ENCODE data around the gene MAU2.
"Not testable (repeated sequence)": the region's sequence is repeated elsewhere in the genome, so short reads cannot be mapped to it uniquely, and the experiment has no call there.

Gene MAU2

DNA sequence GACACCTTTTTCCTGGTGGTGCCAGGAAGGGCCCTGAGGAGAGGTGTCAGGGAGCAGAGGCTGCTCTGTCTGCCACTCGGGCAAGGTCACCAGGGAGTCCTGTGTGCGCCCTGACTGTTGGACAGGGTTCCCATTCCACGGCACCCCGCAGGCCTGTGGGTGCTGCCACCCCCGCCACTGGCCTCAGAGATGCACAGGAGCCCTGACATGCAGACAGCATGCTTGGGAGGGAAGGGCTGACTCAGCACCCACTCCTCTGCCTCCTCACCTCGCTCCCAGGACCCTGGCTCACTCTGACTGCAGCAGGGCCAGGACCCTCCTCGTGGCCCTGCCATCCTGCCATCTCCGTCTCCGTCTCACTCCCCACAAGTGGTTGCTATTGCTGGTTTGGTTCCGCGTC lies 25.3 kb downstream of the MAU2 start:
- DNase-seq (ENCODE audit: low read depth in 2 of 2) = no peak

DNA sequence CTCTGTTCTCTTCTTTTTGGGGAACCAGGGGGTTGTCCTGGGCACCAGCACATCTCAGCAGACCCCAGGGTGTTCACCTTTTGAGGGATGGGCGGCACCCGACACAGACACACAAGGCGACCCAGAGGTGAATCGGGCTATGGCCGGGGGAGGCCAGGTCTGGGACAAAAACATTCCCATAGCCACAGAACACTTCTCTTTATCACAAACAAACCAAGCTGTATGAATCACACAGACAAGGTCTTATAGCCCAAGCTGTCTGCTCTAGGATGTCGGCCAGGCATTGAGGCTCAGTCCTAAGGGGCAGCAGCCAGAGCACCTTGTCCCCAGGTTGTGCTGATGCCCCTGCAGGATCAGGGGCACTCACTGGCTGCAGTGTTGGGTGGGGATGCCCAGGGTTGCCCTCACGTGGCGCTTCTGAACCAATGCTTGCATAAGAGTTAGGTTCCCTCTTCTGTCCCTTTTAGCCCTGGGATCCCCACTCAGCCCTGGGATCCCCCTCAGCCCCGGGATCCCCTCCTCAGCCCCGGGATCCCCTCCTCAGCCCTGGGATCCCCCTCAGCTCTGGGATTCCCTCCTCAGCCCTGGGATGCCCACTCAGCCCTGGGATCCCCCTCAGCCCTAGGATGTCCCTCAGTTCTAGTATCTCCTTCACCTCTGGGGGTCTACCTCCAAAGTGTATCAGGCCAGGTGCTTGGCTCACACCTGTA lies 26.9 kb downstream of the MAU2 start:
- no peak for DNase-seq (ENCODE audit: low read depth in 2 of 2)

DNA sequence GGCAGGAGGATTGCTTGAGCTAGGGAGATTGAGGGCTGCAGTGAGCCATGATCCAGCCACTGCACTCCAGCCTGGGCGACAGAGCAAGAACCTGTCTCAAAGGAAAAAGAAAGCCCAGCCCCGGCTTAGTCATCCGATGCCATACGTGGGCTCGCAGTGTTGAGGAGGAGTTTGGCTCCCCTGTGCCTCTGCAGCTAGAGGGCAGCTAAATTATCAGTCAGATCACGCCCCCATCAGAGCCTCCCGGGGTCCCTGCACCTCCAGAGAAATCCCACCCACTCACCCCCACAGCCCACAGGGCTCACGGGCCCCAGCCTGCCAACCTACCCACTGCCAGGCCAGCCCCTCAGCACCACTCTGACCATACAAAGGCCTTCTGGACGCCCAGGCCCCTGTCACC lies 27.6 kb downstream of the MAU2 start:
- no peak for DNase-seq (ENCODE audit: low read depth in 2 of 2)

DNA sequence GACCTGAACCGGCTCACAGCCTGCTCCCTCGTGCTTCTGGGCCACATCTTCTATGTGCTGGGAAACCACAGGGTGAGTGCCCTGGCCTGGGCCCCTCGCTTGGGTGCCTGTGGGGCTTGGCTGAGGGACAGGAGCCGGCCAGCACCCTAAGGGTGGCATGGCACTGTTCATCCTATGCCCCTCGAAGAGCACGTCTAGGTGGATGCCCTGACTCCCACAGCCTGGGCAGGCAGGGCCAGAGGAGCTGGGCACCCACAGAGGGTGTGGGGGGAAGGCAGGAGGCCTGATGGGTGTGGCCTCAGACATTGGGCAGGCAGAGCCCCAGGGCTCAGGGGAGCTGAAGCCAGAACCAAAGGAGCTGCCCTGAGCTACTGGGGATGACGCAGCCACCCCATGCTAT lies 28.7 kb downstream of the MAU2 start:
- no peak for DNase-seq (ENCODE audit: low read depth in 2 of 2)

DNA sequence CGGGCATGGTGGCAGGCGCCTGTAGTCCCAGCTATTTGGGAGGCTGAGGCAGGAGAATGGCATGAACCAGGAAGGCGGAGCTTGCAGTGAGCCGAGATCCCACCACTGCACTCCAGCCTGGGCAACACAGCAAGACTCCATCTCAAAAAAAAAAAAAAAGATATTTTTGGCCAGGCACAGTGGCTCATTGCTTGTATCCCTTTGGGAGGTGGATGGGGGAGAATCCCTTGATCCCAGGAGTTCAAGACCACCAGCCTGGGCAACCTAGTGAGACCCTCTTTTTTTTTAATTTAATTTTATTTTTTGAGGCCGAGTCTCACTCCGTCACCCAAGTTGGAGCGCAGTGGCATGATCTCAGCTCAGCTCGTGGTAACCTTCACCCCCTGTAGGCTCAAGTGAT lies 30.1 kb downstream of the MAU2 start:
- not testable (repeated sequence) for DNase-seq (ENCODE audit: low read depth in 2 of 2)

DNA sequence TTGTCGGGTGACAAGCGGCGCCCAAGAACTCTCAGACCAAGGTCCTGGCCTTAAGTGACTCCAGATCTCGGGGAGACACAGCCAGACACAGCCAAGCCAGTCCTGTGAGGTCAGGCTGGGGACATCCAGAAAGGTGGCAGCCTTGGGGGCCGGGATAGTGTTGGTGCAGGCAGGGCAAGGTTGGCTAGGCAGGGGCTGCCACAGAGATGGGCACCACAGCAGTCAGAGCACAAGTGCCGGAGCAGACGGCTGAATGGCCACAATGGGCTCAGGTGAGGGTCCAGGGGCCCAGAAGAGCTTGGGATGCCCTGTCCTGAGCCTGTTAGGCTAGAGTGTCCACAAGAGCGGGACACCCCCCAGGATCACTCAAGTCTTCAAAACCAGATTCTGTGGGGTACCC lies 32.2 kb downstream of the MAU2 start:
- DNase-seq (ENCODE audit: low read depth in 2 of 2) = no peak

DNA sequence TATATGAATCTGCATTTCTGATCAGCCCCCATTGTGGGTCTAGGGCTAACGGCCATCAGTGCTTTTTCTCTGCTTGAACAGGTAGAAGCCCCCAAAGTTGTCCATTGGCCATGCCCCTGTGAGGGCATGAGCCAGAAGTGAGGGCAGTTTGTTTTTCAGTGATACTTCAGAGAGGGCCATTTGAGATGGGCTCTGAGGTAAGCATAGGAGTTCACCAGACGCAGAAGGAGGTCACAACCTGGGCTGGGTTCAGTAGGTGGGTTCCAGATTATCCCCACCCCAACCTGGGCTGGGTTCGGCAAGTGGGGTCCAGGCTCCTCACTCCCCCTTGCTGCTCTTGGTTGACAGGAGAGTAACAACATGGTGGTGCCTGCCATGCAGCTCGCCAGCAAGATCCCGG lies 33.4 kb downstream of the MAU2 start:
- no peak for DNase-seq (ENCODE audit: low read depth in 2 of 2)

DNA sequence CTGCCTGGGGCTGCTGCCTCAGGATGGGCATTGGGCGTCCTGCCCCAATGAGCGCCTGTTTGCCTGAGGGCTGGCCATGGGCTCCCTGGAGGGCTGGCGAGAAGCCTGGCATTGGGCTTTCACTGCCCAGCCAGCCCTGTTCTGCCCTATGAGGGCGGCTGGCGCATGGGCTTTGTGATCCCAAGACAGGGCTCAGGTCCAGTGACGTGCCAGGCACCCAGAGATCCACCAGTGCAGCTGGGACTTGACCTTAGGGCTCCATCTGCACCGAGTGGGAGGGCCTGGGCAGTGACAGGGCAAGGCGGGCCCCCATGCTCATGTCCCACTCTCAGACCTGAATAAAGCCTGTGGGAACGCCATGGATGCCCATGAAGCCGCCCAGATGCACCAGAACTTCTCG lies 34.3 kb downstream of the MAU2 start:
- no peak for DNase-seq (ENCODE audit: low read depth in 2 of 2)

DNA sequence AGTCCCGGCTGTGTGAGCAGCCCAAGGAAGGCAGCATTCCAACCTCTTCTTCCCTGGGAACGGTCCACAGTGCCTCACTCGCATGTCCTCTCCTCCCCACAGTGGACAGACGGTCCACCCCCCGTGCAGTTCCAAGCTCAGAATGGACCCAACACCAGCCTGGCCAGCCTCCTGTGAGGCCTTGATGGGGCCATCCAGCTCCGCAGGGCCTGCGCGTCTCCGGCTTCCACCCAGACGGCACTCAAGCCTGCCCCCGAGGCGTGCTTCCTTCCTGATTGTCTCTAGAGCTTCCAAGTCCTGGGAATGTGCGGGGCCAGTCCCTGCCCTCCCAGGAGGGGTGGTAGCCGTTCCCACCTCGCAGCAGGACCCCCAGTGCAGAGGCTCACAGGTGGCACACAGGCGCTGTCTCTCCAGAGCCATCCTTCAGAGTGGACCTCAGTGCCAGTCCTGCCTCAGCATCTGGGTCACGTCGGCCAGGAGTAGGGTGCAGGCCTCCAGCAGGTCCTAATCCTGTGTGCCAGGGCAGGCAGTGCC lies 35.0 kb downstream of the MAU2 start:
- no peak for DNase-seq (ENCODE audit: low read depth in 2 of 2)

DNA sequence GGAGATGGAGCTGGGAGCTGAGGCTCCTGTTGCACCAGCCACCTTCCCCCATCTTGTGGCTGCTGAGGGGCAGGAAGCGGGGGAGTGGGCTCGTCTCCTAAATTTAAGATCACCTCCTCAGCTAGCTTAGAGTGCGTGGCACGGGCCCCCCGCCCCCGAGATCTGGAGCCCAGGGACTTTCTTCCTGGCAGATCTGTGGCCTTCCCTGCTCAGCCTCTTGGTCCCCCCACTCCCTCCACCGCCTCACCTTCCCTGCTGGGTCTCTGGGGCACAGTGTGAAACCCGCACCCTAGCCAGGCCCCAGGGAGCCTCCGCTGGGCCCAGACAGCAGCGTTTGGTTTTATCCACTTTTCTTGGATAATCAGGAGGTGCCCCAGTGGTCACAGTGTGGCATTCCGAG lies 35.9 kb downstream of the MAU2 start:
- DNase-seq (ENCODE audit: low read depth in 2 of 2) = no peak

DNA sequence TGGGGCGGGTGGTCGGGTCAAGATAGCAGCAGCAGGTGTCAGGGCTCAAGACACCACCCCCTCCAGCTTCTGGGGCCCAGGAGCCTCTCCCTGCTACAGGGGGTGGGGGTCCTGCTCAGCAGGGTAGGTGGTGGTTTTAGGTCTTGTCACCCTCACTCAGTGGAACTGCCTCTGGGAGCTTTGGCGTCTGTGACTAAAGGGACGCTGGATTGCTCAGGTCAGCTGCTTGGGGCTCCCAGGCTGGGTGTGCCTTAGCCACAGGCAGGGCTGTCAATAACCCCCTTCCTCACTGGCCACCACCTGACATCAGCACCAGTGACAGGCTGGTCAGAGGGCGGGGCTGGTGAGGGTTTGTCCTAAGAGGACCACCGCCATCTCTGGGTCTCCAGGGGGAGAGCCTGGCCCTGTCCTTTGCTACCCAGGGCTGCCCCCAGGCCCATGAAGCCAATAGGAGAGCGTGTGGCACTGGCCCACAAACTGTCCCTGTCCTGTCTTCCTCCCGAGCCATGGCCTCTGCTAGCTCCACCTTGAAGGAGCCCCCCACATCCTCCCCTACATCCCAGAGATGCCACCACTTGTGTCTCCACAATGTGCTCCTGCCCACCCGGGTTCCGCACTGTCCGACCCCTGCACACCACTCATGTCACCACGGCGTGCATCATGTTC lies 36.4 kb downstream of the MAU2 start:
- DNase-seq (ENCODE audit: low read depth in 2 of 2) = no peak

DNA sequence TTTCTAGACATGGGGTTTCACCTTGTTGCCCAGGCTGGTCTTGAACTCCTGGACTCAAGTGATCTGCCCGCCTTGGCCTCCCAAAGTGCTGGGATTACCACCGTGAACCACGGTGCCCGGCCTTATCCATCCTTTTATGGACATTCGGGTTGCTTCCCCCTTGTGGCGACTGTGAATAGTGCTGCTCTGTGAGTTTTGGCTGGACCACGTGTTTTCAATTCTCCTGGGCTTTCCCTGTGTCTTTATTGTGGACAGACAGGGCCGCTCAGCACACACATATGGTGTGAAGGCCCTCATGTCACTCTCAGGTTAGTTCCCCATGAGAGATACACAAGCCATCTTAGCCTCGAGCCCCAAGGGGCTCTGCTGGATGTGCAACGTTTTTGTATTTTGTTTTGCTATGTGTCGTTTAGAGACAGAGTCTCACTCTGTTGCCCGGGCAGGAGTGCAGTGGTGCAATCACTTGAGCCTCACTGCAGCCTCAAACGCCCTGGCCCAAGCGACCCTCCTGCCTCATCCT lies 40.5 kb downstream of the MAU2 start:
- peak; percentile 54 to 71 for DNase-seq (ENCODE audit: low read depth in 2 of 2)

DNA sequence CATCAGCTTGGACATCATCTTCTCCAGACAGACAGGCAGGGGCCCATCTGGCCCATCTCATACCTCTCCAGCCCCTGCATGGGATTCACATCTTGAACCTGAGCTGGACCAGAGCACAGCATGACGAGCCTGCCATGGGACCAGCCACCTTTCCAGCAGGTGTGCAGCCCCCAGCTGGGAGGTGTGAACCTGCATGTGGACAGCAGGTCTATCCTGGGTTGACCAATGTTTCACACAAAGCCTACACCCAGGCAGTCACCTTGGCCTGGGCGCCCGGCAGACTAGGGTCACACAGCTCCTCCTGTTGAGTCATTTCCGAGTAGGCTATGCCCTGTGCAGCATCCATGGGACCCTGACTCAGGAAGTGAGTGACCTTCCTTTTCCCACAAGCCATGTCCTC lies 41.4 kb downstream of the MAU2 start:
- DNase-seq (ENCODE audit: low read depth in 2 of 2) = no peak

DNA sequence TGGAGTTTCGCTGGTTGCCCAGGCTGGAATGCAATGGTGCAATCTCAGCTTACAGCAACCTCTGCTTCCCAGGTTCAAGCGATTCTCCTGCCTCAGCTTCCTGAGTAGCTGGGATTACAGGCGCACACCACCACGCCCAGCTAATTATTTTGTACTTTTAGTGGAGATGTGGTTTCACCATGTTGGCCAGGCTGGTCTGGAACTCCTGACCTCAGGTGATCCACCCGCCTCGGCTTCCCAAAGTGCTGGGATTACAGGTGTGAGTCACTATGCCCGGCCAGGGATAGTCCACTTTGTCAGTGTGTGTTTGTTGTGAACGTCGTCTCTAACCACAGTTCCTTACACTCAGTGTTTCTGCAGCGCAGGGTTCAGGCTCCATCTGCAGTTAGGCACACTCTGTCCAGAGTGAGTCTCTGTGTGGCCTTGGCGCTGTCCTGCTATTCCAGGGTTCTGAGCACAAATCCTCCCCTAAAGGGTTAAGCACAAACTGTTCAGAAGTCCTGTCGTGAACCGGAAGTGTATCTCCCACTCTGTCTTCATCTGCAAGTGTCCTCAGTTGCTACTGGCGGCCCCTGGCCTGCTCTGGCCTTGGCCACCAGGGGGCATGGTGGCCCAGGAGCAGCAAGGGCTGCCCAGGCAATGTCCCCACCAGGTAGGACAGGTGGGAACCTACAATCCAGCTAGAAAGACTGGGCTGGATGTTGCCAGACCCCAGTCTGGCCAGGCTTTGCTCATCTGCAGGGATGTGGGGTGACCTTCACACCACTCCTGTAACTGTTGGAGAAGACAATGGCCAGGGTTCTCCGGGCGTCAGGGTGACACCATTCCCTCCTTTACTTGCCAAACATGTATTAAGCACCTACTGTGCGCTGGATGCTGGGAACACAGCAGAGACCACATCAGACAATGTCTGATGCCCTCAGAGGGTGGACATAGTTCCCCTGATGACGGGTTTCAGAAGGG lies 46.1 kb downstream of the MAU2 start:
- DNase-seq (ENCODE audit: low read depth in 2 of 2) = peak; percentile 51 to 68

DNA sequence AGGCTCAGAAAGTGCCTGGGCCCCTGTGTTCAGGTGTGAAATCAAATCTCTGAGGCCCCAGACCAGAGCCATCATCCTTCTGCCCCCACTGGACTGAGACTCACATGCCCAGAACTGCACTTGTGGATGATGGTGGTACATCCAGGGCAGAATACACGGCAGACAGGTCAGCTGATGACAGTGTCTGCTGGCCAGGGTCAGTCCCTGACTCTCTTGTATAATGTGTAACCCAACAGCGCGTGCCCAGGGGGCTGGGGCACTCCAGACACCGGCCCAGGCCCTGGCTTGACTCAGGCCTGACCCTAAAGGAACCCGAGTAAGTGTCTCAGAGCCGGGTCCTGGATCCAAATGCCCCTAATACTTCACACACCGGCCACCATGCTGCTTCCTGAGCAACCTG lies 47.5 kb downstream of the MAU2 start:
- no peak for DNase-seq (ENCODE audit: low read depth in 2 of 2)

DNA sequence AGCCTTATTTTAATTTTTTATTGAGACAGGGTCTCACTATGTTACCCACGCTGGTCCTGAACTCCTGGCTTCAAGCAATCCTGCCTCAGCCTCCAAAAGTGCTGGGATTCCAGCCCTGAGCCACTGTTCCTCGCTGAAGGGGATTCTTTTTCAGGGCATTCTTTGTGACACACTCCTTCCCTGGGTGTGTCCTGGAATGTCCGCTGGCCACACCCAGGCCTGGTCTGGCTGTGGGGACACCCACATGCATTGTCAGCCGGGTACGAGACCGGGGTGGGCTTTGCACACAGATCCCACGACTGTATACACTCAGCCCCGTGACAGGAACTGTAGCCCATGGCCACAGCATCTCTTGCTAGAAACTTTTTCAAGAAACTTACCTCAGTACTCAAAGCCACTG lies 50.4 kb downstream of the MAU2 start:
- DNase-seq (ENCODE audit: low read depth in 2 of 2) = no peak

DNA sequence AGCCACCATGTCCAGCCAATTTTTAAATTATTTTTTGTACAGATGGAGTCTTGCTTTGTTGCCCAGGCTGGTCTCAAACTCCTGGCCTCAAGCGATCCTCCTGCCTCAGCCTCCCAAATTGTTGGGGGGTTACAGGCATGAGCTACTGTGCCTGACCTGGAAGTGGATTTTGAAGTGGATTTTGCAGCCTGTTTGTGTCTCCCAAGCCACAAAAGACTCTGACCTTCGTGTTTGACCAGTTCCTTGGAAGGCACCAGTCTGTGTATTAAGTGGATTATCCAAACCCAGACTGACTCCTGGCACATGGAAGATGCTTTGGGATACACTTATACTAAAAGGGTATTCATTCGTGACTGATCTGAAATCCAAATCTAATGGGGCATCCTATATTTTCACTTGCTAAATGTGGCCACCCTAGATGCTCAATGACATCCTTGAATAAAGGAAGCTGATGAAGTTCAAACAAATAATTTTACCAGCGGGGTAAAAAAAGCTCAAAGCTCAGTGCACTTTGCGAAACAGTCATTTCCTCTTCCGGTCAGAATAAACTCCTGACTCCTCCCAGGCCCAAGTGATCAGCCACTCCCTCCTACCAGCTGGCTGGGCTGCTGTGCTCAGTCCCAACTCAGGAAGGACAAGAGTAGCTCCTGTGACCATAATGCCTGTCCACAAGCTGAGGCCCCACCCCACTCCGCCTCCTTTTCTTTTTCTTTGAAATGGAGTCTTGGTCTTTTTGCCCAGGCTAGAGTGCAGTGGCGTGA lies 52.2 kb downstream of the MAU2 start:
- no peak for DNase-seq (ENCODE audit: low read depth in 2 of 2)

DNA sequence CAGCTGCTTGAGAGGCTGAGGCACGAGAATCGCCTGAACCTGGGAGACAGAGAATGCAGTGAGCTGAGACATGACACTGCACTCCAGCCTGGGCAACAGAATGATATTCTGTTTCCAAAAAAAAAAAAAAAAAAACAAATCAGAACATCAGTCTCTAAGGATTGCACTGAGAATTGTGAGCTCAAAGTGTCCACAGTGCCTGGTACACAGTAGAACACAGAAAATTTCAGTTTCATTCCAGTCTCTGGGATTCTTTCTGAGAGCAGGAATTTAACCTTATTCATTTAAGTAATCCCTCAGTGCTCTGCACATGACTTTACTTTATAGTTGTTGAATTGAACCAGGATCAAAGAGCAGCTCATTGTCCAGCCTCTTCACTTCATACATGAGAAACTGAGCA lies 58.9 kb downstream of the MAU2 start:
- DNase-seq (ENCODE audit: low read depth in 2 of 2) = no peak

DNA sequence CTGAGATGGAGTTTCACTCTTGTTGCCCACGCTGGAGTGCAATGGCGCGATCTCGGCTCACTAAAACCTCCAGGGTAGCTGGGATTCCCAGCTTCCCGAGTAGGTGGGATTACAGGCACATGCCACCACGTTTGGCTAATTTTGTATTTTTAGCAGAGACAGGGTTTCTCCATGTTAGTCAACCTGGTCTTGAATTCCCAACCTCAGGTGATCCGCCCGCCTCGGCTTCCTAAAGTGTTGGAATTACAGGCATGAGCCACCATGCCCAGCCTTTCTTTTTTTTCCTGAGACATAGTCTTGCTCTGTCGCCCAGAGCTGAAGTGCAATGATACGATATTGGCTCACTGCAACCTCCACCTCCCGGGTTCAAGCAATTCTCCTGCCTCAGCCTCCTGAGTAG lies 59.7 kb downstream of the MAU2 start:
- DNase-seq (ENCODE audit: low read depth in 2 of 2) = not testable (repeated sequence)

DNA sequence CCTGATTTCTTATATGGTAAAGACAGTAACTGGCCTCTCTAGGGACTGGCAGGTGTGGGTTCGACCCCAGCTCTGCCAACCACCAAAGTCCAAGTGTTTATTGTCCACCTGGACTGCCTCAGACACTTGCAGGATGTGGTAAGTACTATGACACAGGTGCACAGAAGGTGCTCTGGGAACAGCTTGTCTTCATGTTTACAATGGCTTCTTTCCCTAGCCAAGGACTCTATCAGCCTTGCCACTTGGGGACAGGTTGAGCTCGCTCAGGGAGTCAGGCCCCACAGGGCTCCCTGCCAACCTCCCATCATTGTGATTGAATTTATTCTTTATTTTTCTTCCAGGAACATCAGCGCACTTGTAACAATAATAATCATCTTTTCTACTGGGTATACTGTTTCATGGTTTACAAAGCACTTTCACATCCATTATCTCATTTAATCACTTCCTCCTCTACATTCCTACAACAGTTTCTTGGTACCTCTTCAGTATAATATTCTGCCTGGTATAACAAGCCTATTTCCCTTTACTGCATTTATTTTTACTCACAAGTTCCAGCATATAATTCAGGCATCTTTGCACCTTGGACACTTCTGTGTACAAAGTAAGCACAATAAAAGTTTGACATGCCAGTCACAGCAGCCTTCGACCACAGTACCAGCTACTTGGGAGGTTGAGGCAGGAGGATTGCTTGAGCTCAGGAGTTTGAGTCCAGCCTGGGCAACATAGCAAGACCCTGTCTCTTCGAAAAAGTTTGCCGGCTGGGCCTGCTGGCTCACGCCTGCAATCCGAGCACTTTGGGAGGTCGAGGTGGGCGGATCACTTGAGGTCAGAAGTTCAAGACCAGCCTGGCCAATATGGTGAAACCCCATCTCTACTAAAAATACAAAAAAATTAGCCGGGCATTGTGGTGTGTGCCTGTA lies 60.6 kb downstream of the MAU2 start:
- no peak for DNase-seq (ENCODE audit: low read depth in 2 of 2)

All from stimulated activated CD4-positive, alpha-beta T cell treated with anti-CD3 and anti-CD28 coated beads, Interleukin-15, amount 100 ng/mL, for 48 hours (primary cell).